ENCODE results near the gene MAP4K2. TPM values are rescaled to one million over a fixed set of nuclear protein-coding genes. Genes with fewer than 3 reads are reported as not detected.

The MAP4K2 gene
- total and polyA plus RNA-seq, 9 donors, result 7.4 to 15.5 (median 12.3) TPM

- Histone ChIP-seq H3K27me3 (ENCODE audit: control insufficient read depth, insufficient read depth, low read length) (no peaks in the 10 kb centered on the region), H3K4me1 (ENCODE audit: control insufficient read depth, insufficient read depth, low read length) (peaks cover 22% of the 10 kb centered on the region), H3K36me3 (ENCODE audit: control insufficient read depth, insufficient read depth, low read length) (peaks cover 66% of the 10 kb centered on the region), H3K27ac (ENCODE audit: low read length) (no peak overlapping the region), H3K9me3 (replicated peaks; ENCODE audit: control insufficient read depth, low read depth, low read length) (no peaks in the 10 kb centered on the region), H3K4me3 (ENCODE audit: low read length) (no peak overlapping the region)
- no peak for DNase-seq
- WGBS (ENCODE audit: insufficient coverage), result 92% methylated on average over 29 of the region's 43 CpGs
Observed at GRCh38 chr11:64753380-64754123, 49.5 kb downstream of the MAP4K2 start.

GRCh38 chr11:64753019-64753379 is 50.0 kb downstream of the MAP4K2 start:
- Histone ChIP-seq H3K4me1 (ENCODE audit: control insufficient read depth, insufficient read depth, low read length) (peaks cover 20% of the 10 kb centered on the region), H3K36me3 (ENCODE audit: control insufficient read depth, insufficient read depth, low read length) (peaks cover 63% of the 10 kb centered on the region), H3K9me3 (replicated peaks; ENCODE audit: control insufficient read depth, low read depth, low read length) (no peaks in the 10 kb centered on the region), H3K4me3 (ENCODE audit: low read length) (no peak overlapping the region), H3K27ac (ENCODE audit: low read length) (no peak overlapping the region), H3K27me3 (ENCODE audit: control insufficient read depth, insufficient read depth, low read length) (no peaks in the 10 kb centered on the region)
- 90% methylated on average over 6 of the region's 7 CpGs for WGBS (ENCODE audit: insufficient coverage)
- DNase-seq, result no peak

DNA sequence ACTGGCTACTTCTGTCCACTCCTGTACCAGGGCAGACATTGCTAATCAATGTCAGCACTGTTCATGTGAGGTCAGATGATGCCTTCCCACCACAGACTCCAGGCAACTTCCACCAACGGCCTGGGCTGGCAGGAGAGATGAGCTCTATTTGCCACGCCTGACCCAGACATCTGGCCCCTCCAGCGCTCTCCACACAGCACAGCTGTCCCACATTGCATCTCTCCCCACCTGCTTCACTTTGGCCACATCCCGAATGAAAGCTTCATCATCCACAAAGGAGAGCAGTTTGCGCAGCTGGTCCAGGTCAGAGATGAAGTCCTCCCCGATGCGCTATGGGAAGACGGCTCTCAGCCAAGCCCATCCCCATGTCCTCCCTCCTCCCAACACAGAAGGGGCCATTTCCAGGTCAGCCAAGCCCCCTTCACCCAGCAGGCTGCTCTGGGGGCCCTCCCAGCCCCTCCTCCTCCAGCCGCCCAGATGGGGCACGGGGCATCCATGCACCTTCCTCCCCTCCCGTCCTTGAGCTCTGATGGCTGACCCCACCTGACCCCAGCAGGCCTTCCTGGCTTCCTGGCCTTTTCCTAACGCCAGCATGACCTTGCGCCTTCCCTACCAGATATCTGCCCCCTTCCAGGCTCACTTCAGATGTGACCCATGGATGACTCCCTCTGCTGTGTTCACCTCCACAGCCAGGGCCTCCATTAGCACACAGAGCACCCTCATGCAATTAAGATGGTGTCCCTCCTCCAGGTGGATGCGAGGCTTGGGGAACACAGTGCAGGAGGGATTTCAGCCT is 50.6 kb downstream of the MAP4K2 start:
- Histone ChIP-seq H3K4me3 (ENCODE audit: low read length) (no peak overlapping the region), H3K27me3 (ENCODE audit: control insufficient read depth, insufficient read depth, low read length) (no peaks in the 10 kb centered on the region), H3K4me1 (ENCODE audit: control insufficient read depth, insufficient read depth, low read length) (peaks cover 14% of the 10 kb centered on the region), H3K27ac (ENCODE audit: low read length) (no peak overlapping the region), H3K9me3 (replicated peaks; ENCODE audit: control insufficient read depth, low read depth, low read length) (no peaks in the 10 kb centered on the region), H3K36me3 (ENCODE audit: control insufficient read depth, insufficient read depth, low read length) (peaks cover 59% of the 10 kb centered on the region)
- WGBS (ENCODE audit: insufficient coverage), result 45% methylated on average over 13 of the region's 14 CpGs
- peak; percentile 61 for DNase-seq

DNA sequence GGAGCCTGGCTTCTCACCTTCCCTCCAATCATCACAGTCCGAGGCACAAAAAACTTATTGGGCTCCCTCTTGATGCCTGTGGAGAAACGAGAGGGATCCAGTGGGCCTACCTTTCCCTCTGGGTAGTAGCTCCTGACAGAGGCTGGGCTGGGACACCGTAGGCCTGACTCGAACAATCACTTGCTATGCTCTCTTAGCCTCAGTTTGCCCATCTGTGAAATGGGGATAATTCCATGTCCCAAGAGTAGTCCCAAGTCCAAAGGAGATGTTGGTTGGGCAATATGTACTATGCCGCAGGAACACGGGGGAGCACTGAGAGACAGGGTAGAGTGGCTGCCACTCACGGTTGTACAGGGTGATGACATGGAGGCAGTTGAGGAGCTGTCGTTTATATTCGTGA is 51.4 kb downstream of the MAP4K2 start:
- Histone ChIP-seq H3K27ac (ENCODE audit: low read length) (no peak overlapping the region), H3K9me3 (replicated peaks; ENCODE audit: control insufficient read depth, low read depth, low read length) (no peaks in the 10 kb centered on the region), H3K4me1 (ENCODE audit: control insufficient read depth, insufficient read depth, low read length) (peaks cover 13% of the 10 kb centered on the region), H3K27me3 (ENCODE audit: control insufficient read depth, insufficient read depth, low read length) (no peaks in the 10 kb centered on the region), H3K36me3 (ENCODE audit: control insufficient read depth, insufficient read depth, low read length) (peaks cover 51% of the 10 kb centered on the region), H3K4me3 (ENCODE audit: low read length) (no peak overlapping the region)
- no peak for DNase-seq
- 87% methylated on average over 6 of the region's 9 CpGs for WGBS (ENCODE audit: insufficient coverage)

DNA sequence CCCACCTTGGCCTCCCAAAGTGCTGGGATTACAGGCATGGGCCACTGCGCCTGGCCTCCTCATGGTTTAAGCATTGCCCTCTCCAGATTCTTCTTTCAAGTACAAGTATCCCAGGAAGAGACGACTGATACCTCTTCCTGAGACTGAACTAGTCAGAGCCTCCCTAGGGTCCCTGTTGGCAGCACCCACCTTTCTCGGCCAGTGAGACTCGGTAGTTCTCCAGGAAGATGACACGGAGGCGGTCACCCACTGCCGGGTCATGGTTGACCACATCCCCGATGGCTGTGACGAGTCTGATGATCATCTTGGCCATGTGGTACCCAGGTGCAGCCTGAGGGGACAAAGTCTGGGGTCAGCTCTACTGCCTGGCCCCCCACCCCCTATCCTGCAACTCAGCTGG is 51.9 kb downstream of the MAP4K2 start:
- H3K4me1 ChIP-seq (ENCODE audit: control insufficient read depth, insufficient read depth, low read length), result peaks cover 16% of the 10 kb centered on the region
- no peaks in the 10 kb centered on the region for H3K27me3 ChIP-seq (ENCODE audit: control insufficient read depth, insufficient read depth, low read length)
- no peak overlapping the region for H3K4me3 ChIP-seq (ENCODE audit: low read length)
- H3K27ac ChIP-seq (ENCODE audit: low read length), result no peak overlapping the region
- WGBS (ENCODE audit: insufficient coverage), result 89% methylated on average over 9 of the region's 9 CpGs
- H3K36me3 ChIP-seq (ENCODE audit: control insufficient read depth, insufficient read depth, low read length), result peaks cover 48% of the 10 kb centered on the region
- H3K9me3 ChIP-seq (replicated peaks; ENCODE audit: control insufficient read depth, low read depth, low read length), result no peaks in the 10 kb centered on the region
- no peak for DNase-seq

GRCh38 chr11:64750361-64751054 is 52.5 kb downstream of the MAP4K2 start:
- no peaks in the 10 kb centered on the region for H3K27me3 ChIP-seq (ENCODE audit: control insufficient read depth, insufficient read depth, low read length)
- H3K4me1 ChIP-seq (ENCODE audit: control insufficient read depth, insufficient read depth, low read length), result peaks cover 21% of the 10 kb centered on the region
- H3K4me3 ChIP-seq (ENCODE audit: low read length), result no peak overlapping the region
- H3K9me3 ChIP-seq (replicated peaks; ENCODE audit: control insufficient read depth, low read depth, low read length), result no peaks in the 10 kb centered on the region
- whole genome bisulfite sequencing (ENCODE audit: insufficient coverage), result 92% methylated on average over 7 of the region's 13 CpGs
- H3K27ac ChIP-seq (ENCODE audit: low read length), result no peak overlapping the region
- DNase-seq, result no peak
- H3K36me3 ChIP-seq (ENCODE audit: control insufficient read depth, insufficient read depth, low read length), result peaks cover 43% of the 10 kb centered on the region

- H3K27ac ChIP-seq (ENCODE audit: low read length), result peak overlapping the region; percentile 42
- H3K4me1 ChIP-seq (ENCODE audit: control insufficient read depth, insufficient read depth, low read length), result peaks cover 40% of the 10 kb centered on the region
- 57% methylated on average over 11 of the region's 15 CpGs for WGBS (ENCODE audit: insufficient coverage)
Observed at GRCh38 chr11:64747961-64748665, 54.9 kb downstream of the MAP4K2 start.

GRCh38 chr11:64746486-64746885 is 56.5 kb downstream of the MAP4K2 start:
- peaks cover 12% of the 10 kb centered on the region for H3K36me3 ChIP-seq (ENCODE audit: control insufficient read depth, insufficient read depth, low read length)
- H3K27me3 ChIP-seq (ENCODE audit: control insufficient read depth, insufficient read depth, low read length), result peaks cover 34% of the 10 kb centered on the region
- H3K27ac ChIP-seq (ENCODE audit: low read length), result peak overlapping the region; percentile 78
- DNase-seq, result no peak
- no peak overlapping the region for H3K4me3 ChIP-seq (ENCODE audit: low read length)
- H3K4me1 ChIP-seq (ENCODE audit: control insufficient read depth, insufficient read depth, low read length), result peaks cover 46% of the 10 kb centered on the region
- WGBS (ENCODE audit: insufficient coverage), result 87% methylated on average over 8 of the region's 10 CpGs
- H3K9me3 ChIP-seq (replicated peaks; ENCODE audit: control insufficient read depth, low read depth, low read length), result no peaks in the 10 kb centered on the region

More at GRCh38 chr11:64747961-64748665, 54.9 kb downstream of the MAP4K2 start:
- Histone ChIP-seq H3K27me3 (ENCODE audit: control insufficient read depth, insufficient read depth, low read length) (peaks cover 17% of the 10 kb centered on the region), H3K36me3 (ENCODE audit: control insufficient read depth, insufficient read depth, low read length) (peaks cover 26% of the 10 kb centered on the region), H3K9me3 (replicated peaks; ENCODE audit: control insufficient read depth, low read depth, low read length) (no peaks in the 10 kb centered on the region), H3K4me3 (ENCODE audit: low read length) (no peak overlapping the region)
- DNase-seq, result no peak

DNA sequence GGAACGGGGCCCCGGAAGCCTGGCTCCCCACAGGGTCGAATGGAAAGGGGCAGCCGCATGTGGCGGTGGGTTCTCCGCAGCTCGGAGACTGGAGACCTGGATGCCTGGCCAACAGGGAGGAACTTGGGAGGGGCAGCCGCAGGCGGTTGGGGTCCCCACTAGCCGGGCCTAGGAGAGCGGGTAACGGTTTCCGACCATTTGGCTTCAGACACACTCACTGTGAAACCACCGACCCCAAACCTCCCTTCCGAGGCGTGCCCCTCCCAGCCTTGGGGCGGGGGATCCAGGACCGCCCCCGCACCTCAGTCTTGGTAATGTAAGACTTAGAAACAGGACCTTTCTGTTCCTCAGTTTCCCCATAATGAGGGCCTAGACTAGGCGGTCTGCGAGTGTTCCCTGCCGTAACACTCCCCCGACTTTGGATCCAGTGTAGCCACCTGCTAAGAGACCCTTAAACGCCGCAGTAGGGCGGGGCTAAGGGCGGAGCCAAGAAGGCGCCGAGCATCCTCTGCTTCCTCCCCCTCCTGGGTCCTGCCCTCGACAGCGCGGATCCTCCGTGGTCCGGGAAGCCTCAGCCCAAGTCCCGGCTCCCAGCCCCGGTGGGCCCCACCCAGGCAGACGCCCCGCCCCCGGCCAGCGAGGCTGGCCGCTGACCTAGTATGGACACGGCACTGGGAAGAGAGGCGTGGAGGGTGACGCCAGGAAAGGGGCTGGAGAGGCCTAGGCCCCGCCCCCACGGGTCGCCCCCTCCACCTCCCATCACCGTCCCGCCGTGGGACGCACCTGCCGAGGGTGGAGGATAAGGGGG is 57.3 kb downstream of the MAP4K2 start:
- under 1% methylated on average over 38 of the region's 52 CpGs for WGBS (ENCODE audit: insufficient coverage)
- DNase-seq, result peak; percentile 88
- peaks cover 48% of the 10 kb centered on the region for H3K4me1 ChIP-seq (ENCODE audit: control insufficient read depth, insufficient read depth, low read length)
- H3K9me3 ChIP-seq (replicated peaks; ENCODE audit: control insufficient read depth, low read depth, low read length), result no peaks in the 10 kb centered on the region
- peak overlapping the region; percentile 49 for H3K4me3 ChIP-seq (ENCODE audit: low read length)
- H3K36me3 ChIP-seq (ENCODE audit: control insufficient read depth, insufficient read depth, low read length), result peaks cover 7% of the 10 kb centered on the region
- H3K27me3 ChIP-seq (ENCODE audit: control insufficient read depth, insufficient read depth, low read length), result peaks cover 41% of the 10 kb centered on the region
- H3K27ac ChIP-seq (ENCODE audit: low read length), result peak overlapping the region; percentile 92

All from muscle of leg (tissue), 11 donors.